HEK293T (cell line): ENCODE measurements around the gene FLRT2.

Experiments
- ELF4 ChIP-seq: fragments of 450-650 bp; IDR thresholded peaks from 2 replicates; pipeline ENCODE4 v1.6.1; 2017; ENCODE audit warnings: antibody characterized with exemption
- FOXM1 ChIP-seq: fragments of 450-650 bp; IDR thresholded peaks from 2 replicates; pipeline ENCODE4 v1.6.1; 2017; ENCODE audit warnings: mild to moderate bottlenecking, borderline replicate concordance
- LEF1 ChIP-seq: fragments of 450-650 bp; IDR thresholded peaks from 2 replicates; pipeline ENCODE4 v1.6.1; 2017; ENCODE audit warnings: mild to moderate bottlenecking, borderline replicate concordance
- PKNOX1 ChIP-seq: fragments of 450-650 bp; IDR thresholded peaks from 2 replicates; pipeline ENCODE4 v1.6.1; 2016
- SP1 ChIP-seq: fragments of 450-650 bp; IDR thresholded peaks from 2 replicates; pipeline ENCODE4 v1.6.1; 2017

GRCh38 chr14:85575617-85575898, 45.6 kb downstream of the FLRT2 start:
- no peak for TF ChIP-seq ELF4
- no peak for TF ChIP-seq LEF1
- TF ChIP-seq PKNOX1, result no peak
- TF ChIP-seq FOXM1, result no peak
- TF ChIP-seq SP1, result no peak
